ENCODE results near the gene CPTP. TPM values are rescaled to one million over a fixed set of nuclear protein-coding genes. Genes with fewer than 3 reads are reported as not detected.

CPTP gene
- polyA plus RNA-seq, 1 donor from 2014 or later, result 9.9 TPM

- peak overlapping the region; percentile 99 for H3K4me3 ChIP-seq (ENCODE audit: low read length)
Observed at GRCh38 chr1:1326075-1326605, 1.5 kb downstream of the CPTP start.

DNA sequence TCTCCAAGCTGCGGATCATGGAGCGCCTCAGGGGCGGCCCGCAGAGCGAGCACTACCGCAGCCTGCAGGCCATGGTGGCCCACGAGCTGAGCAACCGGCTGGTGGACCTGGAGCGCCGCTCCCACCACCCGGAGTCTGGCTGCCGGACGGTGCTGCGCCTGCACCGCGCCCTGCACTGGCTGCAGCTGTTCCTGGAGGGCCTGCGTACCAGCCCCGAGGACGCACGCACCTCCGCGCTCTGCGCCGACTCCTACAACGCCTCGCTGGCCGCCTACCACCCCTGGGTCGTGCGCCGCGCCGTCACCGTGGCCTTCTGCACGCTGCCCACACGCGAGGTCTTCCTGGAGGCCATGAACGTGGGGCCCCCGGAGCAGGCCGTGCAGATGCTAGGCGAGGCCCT lies 2.7 kb downstream of the CPTP start:
- Histone ChIP-seq H3K9me2 (ENCODE audit: insufficient read depth, low read length) (no peaks in the 10 kb centered on the region), H3K4me3 (ENCODE audit: low read length) (no peak overlapping the region), H3K27me3 (ENCODE audit: insufficient read depth, low read depth, low read length) (no peaks in the 10 kb centered on the region), H4K20me1 (ENCODE audit: insufficient read depth) (no peaks in the 10 kb centered on the region), H3K27ac (ENCODE audit: low read length) (no peak overlapping the region), H3F3A (ENCODE audit: insufficient read depth, low read length, poor library complexity, severe bottlenecking) (no peaks in the 10 kb centered on the region), H3K4me2 (ENCODE audit: low read length) (no peak overlapping the region), H3K9me3 (ENCODE audit: low read length) (no peaks in the 10 kb centered on the region), H3K36me3 (ENCODE audit: insufficient read depth, low read length) (no peaks in the 10 kb centered on the region), H3K79me2 (replicated peaks; ENCODE audit: insufficient read depth, low read length) (peaks cover 26% of the 10 kb centered on the region), H2AFZ (ENCODE audit: low read depth, low read length) (no peak overlapping the region), H3K9ac (ENCODE audit: low read length) (no peak overlapping the region)
- TF ChIP-seq, protein P1, sequence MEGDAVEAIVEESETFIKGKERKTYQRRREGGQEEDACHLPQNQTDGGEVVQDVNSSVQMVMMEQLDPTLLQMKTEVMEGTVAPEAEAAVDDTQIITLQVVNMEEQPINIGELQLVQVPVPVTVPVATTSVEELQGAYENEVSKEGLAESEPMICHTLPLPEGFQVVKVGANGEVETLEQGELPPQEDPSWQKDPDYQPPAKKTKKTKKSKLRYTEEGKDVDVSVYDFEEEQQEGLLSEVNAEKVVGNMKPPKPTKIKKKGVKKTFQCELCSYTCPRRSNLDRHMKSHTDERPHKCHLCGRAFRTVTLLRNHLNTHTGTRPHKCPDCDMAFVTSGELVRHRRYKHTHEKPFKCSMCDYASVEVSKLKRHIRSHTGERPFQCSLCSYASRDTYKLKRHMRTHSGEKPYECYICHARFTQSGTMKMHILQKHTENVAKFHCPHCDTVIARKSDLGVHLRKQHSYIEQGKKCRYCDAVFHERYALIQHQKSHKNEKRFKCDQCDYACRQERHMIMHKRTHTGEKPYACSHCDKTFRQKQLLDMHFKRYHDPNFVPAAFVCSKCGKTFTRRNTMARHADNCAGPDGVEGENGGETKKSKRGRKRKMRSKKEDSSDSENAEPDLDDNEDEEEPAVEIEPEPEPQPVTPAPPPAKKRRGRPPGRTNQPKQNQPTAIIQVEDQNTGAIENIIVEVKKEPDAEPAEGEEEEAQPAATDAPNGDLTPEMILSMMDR (IDR thresholded peaks at IDR 0.05; ENCODE audit: poor library complexity, severe bottlenecking), result no peak
- TF ChIP-seq, protein P2, sequence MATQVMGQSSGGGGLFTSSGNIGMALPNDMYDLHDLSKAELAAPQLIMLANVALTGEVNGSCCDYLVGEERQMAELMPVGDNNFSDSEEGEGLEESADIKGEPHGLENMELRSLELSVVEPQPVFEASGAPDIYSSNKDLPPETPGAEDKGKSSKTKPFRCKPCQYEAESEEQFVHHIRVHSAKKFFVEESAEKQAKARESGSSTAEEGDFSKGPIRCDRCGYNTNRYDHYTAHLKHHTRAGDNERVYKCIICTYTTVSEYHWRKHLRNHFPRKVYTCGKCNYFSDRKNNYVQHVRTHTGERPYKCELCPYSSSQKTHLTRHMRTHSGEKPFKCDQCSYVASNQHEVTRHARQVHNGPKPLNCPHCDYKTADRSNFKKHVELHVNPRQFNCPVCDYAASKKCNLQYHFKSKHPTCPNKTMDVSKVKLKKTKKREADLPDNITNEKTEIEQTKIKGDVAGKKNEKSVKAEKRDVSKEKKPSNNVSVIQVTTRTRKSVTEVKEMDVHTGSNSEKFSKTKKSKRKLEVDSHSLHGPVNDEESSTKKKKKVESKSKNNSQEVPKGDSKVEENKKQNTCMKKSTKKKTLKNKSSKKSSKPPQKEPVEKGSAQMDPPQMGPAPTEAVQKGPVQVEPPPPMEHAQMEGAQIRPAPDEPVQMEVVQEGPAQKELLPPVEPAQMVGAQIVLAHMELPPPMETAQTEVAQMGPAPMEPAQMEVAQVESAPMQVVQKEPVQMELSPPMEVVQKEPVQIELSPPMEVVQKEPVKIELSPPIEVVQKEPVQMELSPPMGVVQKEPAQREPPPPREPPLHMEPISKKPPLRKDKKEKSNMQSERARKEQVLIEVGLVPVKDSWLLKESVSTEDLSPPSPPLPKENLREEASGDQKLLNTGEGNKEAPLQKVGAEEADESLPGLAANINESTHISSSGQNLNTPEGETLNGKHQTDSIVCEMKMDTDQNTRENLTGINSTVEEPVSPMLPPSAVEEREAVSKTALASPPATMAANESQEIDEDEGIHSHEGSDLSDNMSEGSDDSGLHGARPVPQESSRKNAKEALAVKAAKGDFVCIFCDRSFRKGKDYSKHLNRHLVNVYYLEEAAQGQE (IDR thresholded peaks at IDR 0.05; ENCODE audit: borderline replicate concordance), result no peak
- TF ChIP-seq MXI1 (conservative IDR thresholded peaks at IDR 0.05; ENCODE audit: poor library complexity, severe bottlenecking) (no peak), SMC3 (conservative IDR thresholded peaks at IDR 0.05; ENCODE audit: poor library complexity) (no peak), EZH2 (IDR thresholded peaks at IDR 0.05; ENCODE audit: borderline replicate concordance, insufficient read depth, low read length, poor library complexity, severe bottlenecking) (no peak)

More at GRCh38 chr1:1326075-1326605, 1.5 kb downstream of the CPTP start:
- H3K4me2 ChIP-seq (ENCODE audit: low read length), result no peak overlapping the region
- no peaks in the 10 kb centered on the region for H3K9me2 ChIP-seq (ENCODE audit: insufficient read depth, low read length)
- H3K36me3 ChIP-seq (ENCODE audit: insufficient read depth, low read length), result no peaks in the 10 kb centered on the region
- peaks cover 34% of the 10 kb centered on the region for H3K79me2 ChIP-seq (replicated peaks; ENCODE audit: insufficient read depth, low read length)
- peak overlapping the region; percentile 93 for H3K9ac ChIP-seq (ENCODE audit: low read length)
- H3K9me3 ChIP-seq (ENCODE audit: low read length), result no peaks in the 10 kb centered on the region
- H4K20me1 ChIP-seq (ENCODE audit: insufficient read depth), result peaks cover 5% of the 10 kb centered on the region
- H3K27ac ChIP-seq (ENCODE audit: low read length), result no peak overlapping the region
- TF ChIP-seq, protein P1 (IDR thresholded peaks at IDR 0.05; ENCODE audit: poor library complexity, severe bottlenecking), result no peak
- TF ChIP-seq MXI1 (conservative IDR thresholded peaks at IDR 0.05; ENCODE audit: poor library complexity, severe bottlenecking) (no peak), TAF1 (IDR thresholded peaks at IDR 0.05; ENCODE audit: low read depth) (no peak), SMC3 (conservative IDR thresholded peaks at IDR 0.05; ENCODE audit: poor library complexity) (no peak), POLR2AphosphoS5 (IDR thresholded peaks at IDR 0.05) (no peak), EP300 (conservative IDR thresholded peaks at IDR 0.05; ENCODE audit: poor library complexity, severe bottlenecking) (no peak), RAD21 (conservative IDR thresholded peaks at IDR 0.05) (no peak), EZH2 (IDR thresholded peaks at IDR 0.05; ENCODE audit: borderline replicate concordance, insufficient read depth, low read length, poor library complexity, severe bottlenecking) (no peak)
- TF ChIP-seq, protein P2 (IDR thresholded peaks at IDR 0.05; ENCODE audit: borderline replicate concordance), result no peak
- no peaks in the 10 kb centered on the region for H3K27me3 ChIP-seq (ENCODE audit: insufficient read depth, low read depth, low read length)
- H2AFZ ChIP-seq (ENCODE audit: low read depth, low read length), result no peak overlapping the region
- H3F3A ChIP-seq (ENCODE audit: insufficient read depth, low read length, poor library complexity, severe bottlenecking), result no peaks in the 10 kb centered on the region

Data from neural cell (in vitro differentiated cells).